ENCODE measurements around the gene DENND1A. TPM values are rescaled to one million over a fixed set of nuclear protein-coding genes. Genes with fewer than 3 reads are reported as not detected.

The DENND1A gene
- total RNA-seq, 1 donor from 2014 or later, result 23.0 TPM

DNA sequence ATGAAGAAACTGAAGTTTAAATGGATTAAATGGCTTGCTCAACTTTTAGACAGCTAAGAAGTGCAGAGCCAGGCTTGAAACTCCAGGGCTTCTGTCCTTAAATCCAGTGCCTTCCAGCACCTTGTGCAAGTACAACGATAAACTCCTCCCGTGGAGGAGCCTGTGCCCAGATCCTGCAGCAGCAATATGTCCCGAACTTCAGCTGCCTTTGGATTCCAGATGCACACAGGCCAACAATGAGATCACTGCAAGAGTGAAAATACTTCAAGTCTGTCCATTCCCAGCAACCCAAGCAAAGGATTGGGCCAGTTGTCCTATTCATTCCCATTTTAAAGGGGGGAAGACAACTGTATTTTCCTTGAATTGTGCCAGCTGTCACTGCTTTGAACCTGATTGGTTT lies 374.3 kb downstream of the DENND1A start:
- no peak overlapping the region for H3K4me3 ChIP-seq
- TF ChIP-seq, protein P1, sequence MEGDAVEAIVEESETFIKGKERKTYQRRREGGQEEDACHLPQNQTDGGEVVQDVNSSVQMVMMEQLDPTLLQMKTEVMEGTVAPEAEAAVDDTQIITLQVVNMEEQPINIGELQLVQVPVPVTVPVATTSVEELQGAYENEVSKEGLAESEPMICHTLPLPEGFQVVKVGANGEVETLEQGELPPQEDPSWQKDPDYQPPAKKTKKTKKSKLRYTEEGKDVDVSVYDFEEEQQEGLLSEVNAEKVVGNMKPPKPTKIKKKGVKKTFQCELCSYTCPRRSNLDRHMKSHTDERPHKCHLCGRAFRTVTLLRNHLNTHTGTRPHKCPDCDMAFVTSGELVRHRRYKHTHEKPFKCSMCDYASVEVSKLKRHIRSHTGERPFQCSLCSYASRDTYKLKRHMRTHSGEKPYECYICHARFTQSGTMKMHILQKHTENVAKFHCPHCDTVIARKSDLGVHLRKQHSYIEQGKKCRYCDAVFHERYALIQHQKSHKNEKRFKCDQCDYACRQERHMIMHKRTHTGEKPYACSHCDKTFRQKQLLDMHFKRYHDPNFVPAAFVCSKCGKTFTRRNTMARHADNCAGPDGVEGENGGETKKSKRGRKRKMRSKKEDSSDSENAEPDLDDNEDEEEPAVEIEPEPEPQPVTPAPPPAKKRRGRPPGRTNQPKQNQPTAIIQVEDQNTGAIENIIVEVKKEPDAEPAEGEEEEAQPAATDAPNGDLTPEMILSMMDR (IDR thresholded peaks at IDR 0.05), result no peak
- DNase-seq (no peak), ATAC-seq (no peak)
- intact Hi-C loops (cut with DNase I), result no loop called here
- no peaks in the 10 kb centered on the region for H3K27me3 ChIP-seq (ENCODE audit: low read depth)
- H3K9me3 ChIP-seq, result no peaks in the 10 kb centered on the region
- no peaks in the 10 kb centered on the region for H3K4me1 ChIP-seq
- H3K27ac ChIP-seq, result no peak overlapping the region
- H3K36me3 ChIP-seq, result peaks cover 15% of the 10 kb centered on the region

DNA sequence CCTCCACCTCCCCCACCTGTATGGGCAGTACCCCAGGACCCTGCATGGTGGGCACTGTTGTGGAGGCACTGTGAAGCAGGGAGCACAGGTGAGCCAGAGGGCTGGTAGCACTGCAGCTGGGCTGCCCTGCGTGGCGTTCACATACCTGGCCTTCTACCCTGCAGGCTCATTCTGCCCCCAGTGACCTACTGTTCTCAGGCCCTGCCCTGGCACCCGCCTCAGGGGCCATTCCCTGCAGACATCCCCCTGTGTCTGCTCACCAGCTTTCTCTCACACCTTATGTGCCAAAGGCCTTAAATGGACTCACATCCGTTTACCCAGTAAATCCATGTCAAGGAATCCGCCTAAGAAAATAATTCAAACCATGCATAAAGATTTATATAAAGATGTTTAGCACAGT lies 377.4 kb downstream of the DENND1A start:
- TF ChIP-seq, protein P1 (IDR thresholded peaks at IDR 0.05), result no peak
- Histone ChIP-seq H3K27ac (no peak overlapping the region), H3K36me3 (peaks cover 11% of the 10 kb centered on the region), H3K27me3 (ENCODE audit: low read depth) (no peaks in the 10 kb centered on the region), H3K9me3 (no peaks in the 10 kb centered on the region), H3K4me3 (no peak overlapping the region), H3K4me1 (no peaks in the 10 kb centered on the region)
- ATAC-seq (no peak), DNase-seq (no peak)
- intact Hi-C loops (cut with DNase I), result no loop called here

DNA sequence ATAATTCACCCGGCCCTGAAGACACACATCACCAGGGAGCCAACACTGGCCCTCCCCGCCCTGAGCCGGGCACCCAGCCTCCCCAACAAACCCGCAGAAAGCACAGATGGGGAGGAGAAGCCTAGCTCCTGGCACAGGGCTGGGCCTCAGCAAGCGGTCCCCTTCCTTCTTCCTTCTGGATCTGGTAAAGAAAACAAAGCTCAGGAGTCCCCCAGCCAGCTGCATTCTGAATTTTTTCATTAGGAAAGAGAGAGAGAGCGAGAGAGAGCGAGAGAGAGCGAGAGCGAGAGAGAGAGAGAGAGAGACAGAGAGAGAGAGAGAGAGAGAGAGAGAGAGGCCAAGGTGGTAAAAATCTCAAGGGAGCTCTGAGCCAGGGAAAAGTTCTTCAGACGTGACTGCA lies 378.2 kb downstream of the DENND1A start:
- Histone ChIP-seq H3K36me3 (peaks cover 3% of the 10 kb centered on the region), H3K27me3 (ENCODE audit: low read depth) (no peaks in the 10 kb centered on the region), H3K9me3 (no peaks in the 10 kb centered on the region), H3K27ac (no peak overlapping the region), H3K4me1 (no peaks in the 10 kb centered on the region), H3K4me3 (no peak overlapping the region)
- TF ChIP-seq, protein P1 (IDR thresholded peaks at IDR 0.05), result no peak
- intact Hi-C loops (cut with DNase I), result no loop called here
- no peak for DNase-seq
- no peak for ATAC-seq

DNA sequence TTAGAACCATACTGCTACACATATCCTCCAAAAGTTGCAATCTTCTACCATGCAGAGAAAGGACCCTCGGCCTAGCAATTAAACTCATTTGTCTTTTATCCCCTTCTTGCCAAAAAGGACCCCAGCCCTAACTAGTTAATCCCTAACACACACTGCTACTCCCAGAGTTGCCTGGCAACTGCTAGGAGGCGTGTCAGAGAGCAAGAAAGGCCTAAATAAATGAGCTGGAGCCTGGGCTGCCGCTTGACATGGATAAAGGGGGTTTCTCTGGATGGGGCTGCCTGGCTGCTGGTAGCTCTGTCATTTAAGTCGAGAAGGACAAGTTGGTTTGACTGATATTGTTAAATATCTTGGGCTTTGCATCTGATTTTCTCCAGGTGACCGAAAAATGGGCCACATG lies 379.1 kb downstream of the DENND1A start:
- no peak overlapping the region for H3K4me3 ChIP-seq
- H3K9me3 ChIP-seq, result no peaks in the 10 kb centered on the region
- intact Hi-C loops (cut with DNase I), result no loop called here
- DNase-seq, result no peak
- no peaks in the 10 kb centered on the region for H3K27me3 ChIP-seq (ENCODE audit: low read depth)
- TF ChIP-seq, protein P1 (IDR thresholded peaks at IDR 0.05), result no peak
- no peak overlapping the region for H3K27ac ChIP-seq
- H3K4me1 ChIP-seq, result no peaks in the 10 kb centered on the region
- H3K36me3 ChIP-seq, result no peaks in the 10 kb centered on the region
- ATAC-seq, result no peak

DNA sequence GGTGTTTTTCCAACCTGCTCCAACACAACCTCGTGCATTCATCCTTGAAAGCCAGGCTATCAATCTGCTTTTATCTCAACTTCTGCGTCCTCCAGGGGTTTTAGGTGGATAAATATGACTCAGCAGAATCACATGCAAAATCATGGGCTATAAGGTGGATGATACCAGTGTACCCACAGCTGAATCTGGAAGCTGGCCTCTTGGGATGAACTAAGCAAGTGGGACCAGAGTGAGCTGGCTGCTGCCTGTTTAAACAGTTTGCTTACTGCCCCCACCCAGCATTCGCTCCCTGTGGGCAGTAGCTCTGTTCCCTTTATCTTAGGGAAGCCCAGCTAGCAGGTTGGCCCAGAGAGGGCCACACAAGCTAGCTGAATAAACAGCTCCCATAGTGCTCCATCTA lies 379.9 kb downstream of the DENND1A start:
- Histone ChIP-seq H3K9me3 (no peaks in the 10 kb centered on the region), H3K4me3 (no peak overlapping the region), H3K4me1 (no peaks in the 10 kb centered on the region), H3K27me3 (ENCODE audit: low read depth) (no peaks in the 10 kb centered on the region), H3K27ac (no peak overlapping the region), H3K36me3 (no peaks in the 10 kb centered on the region)
- TF ChIP-seq, protein P1 (IDR thresholded peaks at IDR 0.05), result no peak
- no peak for ATAC-seq
- intact Hi-C loops (cut with DNase I), result no loop called here
- no peak for DNase-seq

Data from lower lobe of right lung (tissue), 2 donors.